Measurements from ENCODE around the gene ENTPD8.
"Not testable (repeated sequence)": the region's sequence is repeated elsewhere in the genome, so short reads cannot be mapped to it uniquely, and the experiment has no call there.

The ENTPD8 gene

GRCh38 chr9:137394866-137395665 lies 46.1 kb downstream of the ENTPD8 start:
- DNase-seq (ENCODE audit: low read depth in 2 of 2) = no peak

GRCh38 chr9:137393176-137394150 lies 47.7 kb downstream of the ENTPD8 start:
- no peak for DNase-seq (ENCODE audit: low read depth in 2 of 2)

GRCh38 chr9:137392232-137393007 lies 48.7 kb downstream of the ENTPD8 start:
- no peak for DNase-seq (ENCODE audit: low read depth in 2 of 2)

- DNase-seq (ENCODE audit: low read depth in 2 of 2) = no peak
Measured at GRCh38 chr9:137391411-137391754, 49.8 kb downstream of the ENTPD8 start.

GRCh38 chr9:137390553-137391410 lies 50.4 kb downstream of the ENTPD8 start:
- DNase-seq (ENCODE audit: low read depth in 2 of 2) = no peak

GRCh38 chr9:137389428-137389746 lies 51.8 kb downstream of the ENTPD8 start:
- no peak for DNase-seq (ENCODE audit: low read depth in 2 of 2)

GRCh38 chr9:137388589-137389427 lies 52.3 kb downstream of the ENTPD8 start:
- DNase-seq (ENCODE audit: low read depth in 2 of 2) = no peak

GRCh38 chr9:137387891-137388560 lies 53.1 kb downstream of the ENTPD8 start:
- no peak for DNase-seq (ENCODE audit: low read depth in 2 of 2)

- DNase-seq (ENCODE audit: low read depth in 2 of 2) = no peak
Measured at GRCh38 chr9:137387114-137387890, 53.9 kb downstream of the ENTPD8 start.

- DNase-seq (ENCODE audit: low read depth in 2 of 2) = not testable (repeated sequence)
Measured at GRCh38 chr9:137386507-137387113, 54.5 kb downstream of the ENTPD8 start.

GRCh38 chr9:137385061-137385655 lies 56.0 kb downstream of the ENTPD8 start:
- no peak for DNase-seq (ENCODE audit: low read depth in 2 of 2)
